ENCODE measurements around the gene SLC19A2.
"Not testable (repeated sequence)": the region's sequence is repeated elsewhere in the genome, so short reads cannot be mapped to it uniquely, and the experiment has no call there.

The SLC19A2 gene

DNA sequence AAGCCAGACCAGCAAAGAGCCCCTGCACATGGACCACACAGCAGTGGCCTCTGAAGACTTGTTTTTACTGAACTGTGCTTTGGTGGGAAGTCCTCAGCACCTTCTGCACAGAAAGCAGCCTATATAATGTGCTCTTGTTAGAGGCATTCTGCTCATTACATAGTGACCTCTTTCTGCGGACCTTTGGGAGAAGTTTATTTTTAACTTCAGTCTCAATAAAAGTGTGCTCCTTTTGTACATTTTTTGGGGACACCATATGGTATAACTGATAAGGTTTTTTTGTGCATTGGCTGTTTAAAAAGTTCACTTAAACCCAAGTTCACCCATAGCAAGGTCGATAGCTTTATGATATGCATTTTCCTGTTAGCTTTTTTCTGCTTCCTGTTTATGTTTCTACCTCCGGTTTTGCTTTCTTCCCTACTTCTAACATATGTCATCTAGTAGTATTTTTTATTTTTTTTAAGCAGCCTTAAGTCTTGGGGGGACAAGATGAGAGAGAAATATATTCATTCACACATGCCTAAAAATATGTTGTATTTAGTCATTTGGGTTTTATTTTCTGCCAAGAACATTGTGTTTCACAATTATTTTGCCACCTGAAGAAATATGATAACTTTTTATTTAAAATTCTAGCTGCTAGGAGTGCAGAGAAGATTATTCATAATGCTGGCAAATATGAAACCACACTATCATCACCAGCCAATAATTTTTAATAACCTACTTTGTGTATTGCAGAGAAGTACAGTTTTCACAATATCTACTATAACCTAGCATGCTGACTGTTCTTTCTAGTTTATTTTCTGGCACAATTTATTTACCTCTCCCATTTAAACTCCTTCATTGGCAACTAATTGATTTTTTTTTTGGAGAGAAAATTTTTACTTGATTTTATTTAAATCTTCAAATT lies 22.9 kb upstream of the SLC19A2 start:
- DNase-seq = peak in 1 of 3 experiments; percentile 28

GRCh38 chr1:169507413-169507812 lies 21.7 kb upstream of the SLC19A2 start:
- no peak for DNase-seq

GRCh38 chr1:169503601-169504000 lies 17.9 kb upstream of the SLC19A2 start:
- not testable (repeated sequence) for DNase-seq

DNA sequence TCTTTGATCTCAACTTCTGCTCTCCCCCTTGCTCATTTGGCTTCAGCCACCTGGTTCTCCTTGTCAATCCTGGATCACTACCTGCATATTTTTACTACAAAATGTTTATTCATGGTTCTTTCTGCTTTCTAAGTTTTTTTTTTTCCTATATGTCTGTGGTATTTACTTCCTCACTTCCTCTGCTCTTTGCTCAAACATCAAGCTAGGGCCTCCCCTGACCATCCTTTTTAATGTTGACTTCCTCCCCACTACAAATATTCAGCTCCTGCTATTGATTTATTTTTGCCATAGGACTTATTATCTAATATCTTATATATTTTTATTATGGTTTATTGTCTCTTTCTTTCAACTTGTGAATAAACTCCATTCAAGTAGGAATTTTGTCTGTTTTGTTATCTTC lies 14.1 kb upstream of the SLC19A2 start:
- DNase-seq = no peak

DNA sequence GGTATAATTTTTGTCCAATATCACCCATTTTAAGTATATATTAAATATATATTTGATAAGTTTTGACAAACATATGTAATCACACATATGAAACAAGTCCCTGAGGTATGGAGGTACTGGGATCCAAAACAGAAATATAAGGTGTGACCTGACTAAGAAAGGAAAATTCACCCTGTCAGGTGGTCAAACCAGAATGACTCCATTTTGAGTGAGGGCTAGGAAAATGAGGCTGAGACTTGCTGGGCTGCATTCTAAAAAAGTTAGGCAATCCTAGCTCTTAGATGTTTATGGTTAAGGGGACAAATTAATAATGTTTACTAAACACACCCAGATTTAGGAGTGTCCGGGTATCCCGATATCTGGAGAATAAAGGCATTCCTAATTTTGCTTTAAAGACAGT lies 11.6 kb upstream of the SLC19A2 start:
- DNase-seq = no peak

DNA sequence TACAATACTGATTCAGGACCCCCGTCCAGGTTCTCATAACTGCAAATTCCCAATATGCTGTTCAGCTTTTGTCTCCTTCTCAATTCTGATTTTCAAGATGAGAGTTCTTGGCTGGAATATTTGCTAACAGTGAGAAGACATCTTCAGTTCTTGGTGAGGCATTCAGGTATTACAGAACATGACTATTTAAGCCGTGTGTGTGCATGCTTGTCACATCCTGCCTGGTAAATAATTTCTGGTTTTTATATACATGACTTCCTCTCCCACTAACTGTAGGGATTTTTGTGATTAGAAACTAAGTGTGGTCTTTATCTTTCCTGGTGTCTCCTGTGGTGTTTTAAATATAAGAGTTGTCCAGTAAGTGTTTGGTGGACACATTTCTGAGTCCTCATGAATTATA lies 10.2 kb upstream of the SLC19A2 start:
- DNase-seq = no peak

DNA sequence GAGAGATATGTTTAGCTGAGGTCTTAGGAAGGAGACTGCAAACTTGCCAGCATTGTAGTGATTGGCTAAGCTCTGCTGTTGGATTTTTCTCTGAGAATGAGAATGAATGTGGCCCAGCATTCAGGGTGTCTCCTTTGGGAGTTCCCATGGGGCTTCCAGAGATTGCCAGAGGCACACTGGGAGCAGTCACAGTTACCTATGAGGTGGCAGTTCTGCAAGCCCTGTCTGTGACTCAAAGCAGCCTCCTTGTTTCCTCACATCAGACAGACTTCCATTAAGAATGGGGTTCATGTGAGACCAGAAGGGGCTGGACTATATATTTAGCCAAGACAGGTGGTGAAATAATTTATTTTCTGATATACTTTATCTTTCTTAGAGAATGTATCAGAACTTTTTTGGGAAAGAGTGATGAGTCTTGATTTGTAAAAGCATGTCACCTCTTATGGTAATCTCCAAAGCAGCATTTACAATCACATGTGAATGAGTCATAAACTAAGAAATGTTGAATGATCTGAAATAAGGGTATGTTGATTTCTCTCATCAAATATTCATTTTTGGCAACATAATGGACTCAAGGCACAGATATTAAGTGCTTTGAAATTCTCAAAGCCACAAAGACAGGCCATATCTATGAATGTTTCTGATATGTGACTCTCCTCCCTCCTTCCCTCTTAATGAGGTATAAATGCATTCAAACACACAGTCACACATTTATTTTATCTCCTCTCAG lies 9.5 kb upstream of the SLC19A2 start:
- no peak for DNase-seq

DNA sequence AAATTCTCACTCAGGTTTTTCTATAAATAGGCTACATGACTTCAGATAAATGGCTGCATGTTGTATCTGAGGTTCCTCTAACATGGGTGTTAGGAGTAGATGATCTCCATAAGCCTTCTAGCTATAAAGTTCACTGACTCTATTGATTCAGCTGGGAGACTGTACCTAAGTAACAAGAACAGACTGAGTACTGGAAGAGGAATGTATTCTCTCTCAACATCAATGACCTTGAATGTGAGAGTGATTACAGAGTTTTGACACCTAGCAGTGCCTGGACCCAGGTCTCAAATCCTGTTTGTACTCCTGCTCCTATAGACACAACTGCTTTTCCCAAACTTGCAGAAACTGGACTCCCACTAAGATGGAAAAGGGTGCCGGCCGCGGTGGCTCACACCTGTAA lies 8.6 kb upstream of the SLC19A2 start:
- no peak for DNase-seq

DNA sequence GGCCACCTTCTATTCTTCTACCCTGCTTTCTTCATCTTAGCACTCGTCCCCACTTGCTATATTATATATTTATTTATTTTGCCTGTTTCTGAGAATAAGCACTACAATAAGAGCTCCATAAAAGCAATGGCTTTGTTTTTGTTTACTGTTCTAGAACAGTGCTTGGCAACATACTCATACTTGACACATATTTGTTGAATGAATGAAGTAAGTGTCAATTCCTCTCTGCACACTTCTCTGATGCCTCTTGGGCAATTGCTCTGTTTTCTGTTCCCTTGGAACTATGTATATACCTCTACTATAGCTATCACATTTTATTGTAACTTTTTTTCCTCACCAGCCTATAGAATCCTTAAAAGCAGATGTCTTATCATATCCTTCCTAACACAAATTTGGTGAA lies 7.5 kb upstream of the SLC19A2 start:
- no peak for DNase-seq

GRCh38 chr1:169491845-169492281 lies 6.1 kb upstream of the SLC19A2 start:
- DNase-seq = no peak

DNA sequence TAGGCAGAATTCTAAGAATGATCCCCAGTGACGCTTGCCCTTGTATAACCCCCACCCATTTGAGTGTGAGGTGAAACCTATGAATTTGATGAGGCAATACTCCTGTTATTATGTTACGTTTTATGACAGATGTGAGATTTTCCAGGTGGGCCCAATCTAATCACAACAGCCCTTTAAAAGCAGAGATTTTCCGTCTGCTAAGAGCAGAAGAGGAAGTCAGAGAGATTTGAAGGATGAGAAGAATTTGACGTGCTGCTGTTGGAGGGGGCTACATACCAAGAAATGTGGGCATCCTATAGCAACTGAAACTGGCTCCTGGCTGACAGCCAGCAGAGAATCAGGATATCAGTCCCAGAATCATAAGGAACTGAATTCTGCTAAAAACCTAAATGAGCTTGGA lies 2.4 kb upstream of the SLC19A2 start:
- peak in 2 of 3 experiments; percentile 8 to 43 for DNase-seq

GRCh38 chr1:169487561-169487960 lies 1.8 kb upstream of the SLC19A2 start:
- DNase-seq = peak in 2 of 3 experiments; percentile 12 to 58

DNA sequence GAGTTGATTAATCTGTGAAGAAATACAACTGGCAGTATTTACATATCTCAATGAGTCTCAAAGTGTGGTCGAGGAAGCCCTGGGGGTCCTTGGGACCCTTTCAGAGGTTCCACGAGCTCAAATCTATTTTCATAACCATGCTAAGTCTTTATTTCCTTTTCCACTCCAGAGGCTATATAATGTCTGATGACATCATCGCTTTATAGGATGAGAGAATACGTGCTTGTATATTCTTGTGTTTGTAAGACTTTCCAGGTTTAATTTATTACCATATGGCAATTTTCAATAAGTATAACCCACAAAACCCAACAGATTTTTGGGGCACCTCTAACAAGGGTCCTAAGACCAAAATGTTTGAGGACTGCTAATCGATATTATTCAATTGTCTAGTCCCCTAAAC lies 1.4 kb upstream of the SLC19A2 start:
- peak in 2 of 3 experiments; percentile 27 to 62 for DNase-seq

DNA sequence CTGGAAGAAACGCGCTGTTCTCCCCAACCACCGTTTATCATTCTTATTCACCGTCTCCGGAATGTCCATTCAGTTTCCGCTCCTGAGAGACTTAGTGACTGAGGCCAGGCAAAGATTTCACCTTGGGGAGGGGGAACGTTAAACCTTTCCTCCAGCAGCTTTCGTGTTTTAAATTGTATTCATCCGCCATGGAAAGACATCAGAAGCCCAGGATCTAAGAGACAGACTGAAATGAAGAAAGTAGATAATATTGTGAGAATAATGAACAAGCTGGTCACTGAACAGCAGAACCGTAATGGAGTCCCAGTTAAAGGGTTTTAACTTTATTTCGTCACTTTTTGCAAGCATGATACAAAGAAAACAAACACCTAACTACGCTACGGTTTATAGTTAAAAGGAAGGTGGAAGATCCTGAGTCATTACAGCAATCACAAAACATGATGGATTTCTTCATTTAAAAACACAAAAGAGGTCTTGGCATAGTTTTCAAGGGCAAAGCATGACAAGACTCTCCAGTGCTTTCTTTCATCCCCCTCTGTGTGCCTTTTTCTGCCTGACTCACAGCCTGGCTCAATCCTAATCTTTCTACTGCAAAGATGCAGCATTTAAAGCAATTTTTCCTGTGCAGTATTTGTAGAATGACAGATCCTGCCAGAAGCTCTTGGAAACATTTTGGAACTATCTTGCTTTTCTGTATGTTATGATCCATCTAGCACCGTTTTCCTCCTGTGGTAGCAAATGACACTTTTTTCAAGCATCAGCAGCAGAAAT lies 722 bp upstream of the SLC19A2 start:
- peak in 1 of 3 experiments; percentile 64 for DNase-seq

DNA sequence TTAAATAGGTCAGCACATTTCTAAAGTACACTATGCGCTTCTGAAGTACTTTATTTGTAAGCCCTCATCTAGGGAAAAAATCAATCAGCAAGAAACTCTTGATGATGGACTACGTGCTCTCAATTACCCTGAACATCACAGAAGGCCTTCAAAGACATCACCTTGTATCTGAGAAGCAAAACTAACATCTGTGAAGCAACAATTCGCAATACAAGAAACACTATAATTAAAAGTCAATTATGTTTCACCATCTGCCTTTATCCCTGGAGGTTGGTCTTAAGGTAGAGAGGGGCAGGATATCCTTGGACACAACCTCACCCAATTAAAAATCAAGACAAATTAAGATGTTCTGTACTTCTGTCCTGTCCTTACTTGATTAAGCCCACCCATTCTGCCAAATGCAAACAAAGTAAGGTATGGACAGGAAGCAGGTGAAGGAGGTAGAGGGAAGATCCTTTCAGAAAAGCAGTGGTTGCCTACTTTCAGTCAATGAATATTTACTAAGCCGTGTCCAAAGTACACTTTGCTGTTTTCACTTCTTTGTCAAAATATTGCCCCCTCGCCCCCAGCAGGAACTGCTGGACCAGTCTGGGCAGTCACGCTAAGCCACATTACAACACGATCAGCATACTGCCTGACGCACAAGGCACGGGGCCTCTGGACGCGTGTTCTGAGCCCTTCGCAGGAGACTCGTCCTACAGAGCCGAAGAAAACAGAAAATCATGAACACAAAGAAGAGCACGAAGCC lies 887 bp downstream of the SLC19A2 start:
- DNase-seq = peak; percentile 66 to 83 (median 68)

DNA sequence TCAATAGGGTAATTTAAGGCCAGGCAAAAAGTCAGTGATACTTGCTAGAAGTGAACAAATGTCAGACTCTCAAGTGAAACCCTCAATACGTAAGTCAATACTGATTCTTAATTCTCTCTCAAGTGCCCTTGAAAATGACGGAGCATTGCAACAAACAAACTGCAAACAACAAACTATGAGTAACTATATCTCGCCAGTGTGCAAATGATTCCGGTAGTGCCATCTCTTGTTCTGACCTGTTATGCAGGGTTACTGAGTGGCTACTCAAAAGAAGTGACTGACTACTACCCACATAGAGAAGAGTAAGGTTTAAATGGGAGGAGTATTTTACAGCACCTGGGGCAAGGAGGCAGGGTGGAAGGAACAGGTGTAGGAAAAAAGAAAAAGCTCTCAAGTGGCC lies 1.6 kb downstream of the SLC19A2 start:
- DNase-seq = peak in 2 of 3 experiments; percentile 69 to 94

DNA sequence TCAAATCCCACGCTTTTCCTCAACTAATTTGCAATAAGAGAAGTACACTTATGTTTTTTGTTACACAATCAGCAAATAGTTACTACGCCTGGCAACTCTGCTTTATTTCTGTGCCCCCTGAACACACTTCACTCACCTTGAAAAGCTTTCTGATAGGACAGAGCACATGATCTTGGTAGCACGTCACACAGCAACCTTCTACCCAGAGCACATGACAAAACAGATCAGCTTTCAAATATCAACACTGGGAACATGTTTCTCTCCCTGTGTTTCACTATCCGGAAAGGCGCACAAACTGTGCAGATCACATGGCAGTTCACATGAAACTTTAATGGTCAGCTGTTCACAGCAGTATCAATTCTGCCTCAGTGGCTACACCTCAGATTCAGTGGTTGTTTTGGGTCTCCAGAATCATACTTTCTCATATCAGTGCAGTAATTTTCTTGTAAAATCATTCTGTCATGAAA lies 2.2 kb downstream of the SLC19A2 start:
- peak; percentile 1 to 55 (median 35) for DNase-seq

GRCh38 chr1:169479363-169480066 lies 6.2 kb downstream of the SLC19A2 start:
- DNase-seq = no peak

- DNase-seq = no peak
Observed at GRCh38 chr1:169478094-169478672, 7.6 kb downstream of the SLC19A2 start.

- no peak for DNase-seq
Observed at GRCh38 chr1:169475806-169476387, 9.8 kb downstream of the SLC19A2 start.
